Islet precursor cell (in vitro differentiated cells): ENCODE results near the gene IFT88.

Source experiments
- DNase-seq: peaks from one replicate; pipeline ENCODE4 v3.0.0-alpha.2; 2018

IFT88 gene

GRCh38 chr13:20566898-20567874 is at the start of gene IFT88:
Gene IFT88 (plus strand): TSS chr13:20567157. CDS start chr13:20574386, 7,229 bp downstream.
- DNase-seq: peak; percentile 96

- no peak for DNase-seq
These were observed 48.3 kb upstream of the IFT88 start for GRCh38 chr13:20518660-20519100.

- no peak for DNase-seq
These were observed 47.1 kb upstream of the IFT88 start for GRCh38 chr13:20519875-20520274.

- no peak for DNase-seq
These were observed 45.4 kb upstream of the IFT88 start for GRCh38 chr13:20521364-20522115.

- DNase-seq: peak; percentile 58
These were observed 41.8 kb upstream of the IFT88 start for GRCh38 chr13:20525144-20525600.

- peak; percentile 74 for DNase-seq
These were observed 41.1 kb upstream of the IFT88 start, which contains the start of gene CRYL1 for GRCh38 chr13:20525601-20526544. Gene CRYL1 (minus strand): TSS chr13:20525857. CDS start chr13:20525794, 63 bp downstream.

- DNase-seq: no peak
These were observed 40.3 kb upstream of the IFT88 start for GRCh38 chr13:20526664-20527063.

- DNase-seq: no peak
These were observed 38.5 kb upstream of the IFT88 start for GRCh38 chr13:20528452-20528851.

GRCh38 chr13:20534038-20534608 is 32.8 kb upstream of the IFT88 start:
- DNase-seq: no peak

GRCh38 chr13:20536992-20537391 is 30.0 kb upstream of the IFT88 start:
- no peak for DNase-seq

GRCh38 chr13:20544201-20544923 is 22.6 kb upstream of the IFT88 start:
- no peak for DNase-seq

GRCh38 chr13:20546556-20546955 is 20.4 kb upstream of the IFT88 start:
- DNase-seq: no peak

- no peak for DNase-seq
These were observed 19.5 kb upstream of the IFT88 start for GRCh38 chr13:20547479-20547908.

GRCh38 chr13:20550799-20551198 is 16.2 kb upstream of the IFT88 start:
- no peak for DNase-seq

GRCh38 chr13:20553311-20553710 is 13.6 kb upstream of the IFT88 start:
- peak; percentile 76 for DNase-seq

- DNase-seq: no peak
These were observed 8.0 kb upstream of the IFT88 start for GRCh38 chr13:20558982-20559381.

GRCh38 chr13:20559659-20560356 is 7.1 kb upstream of the IFT88 start:
- no peak for DNase-seq

- DNase-seq: no peak
These were observed 5.2 kb upstream of the IFT88 start for GRCh38 chr13:20561741-20562140.

GRCh38 chr13:20565115-20565736 is 1.7 kb upstream of the IFT88 start:
- DNase-seq: peak; percentile 60

- DNase-seq: no peak
These were observed 474 bp upstream of the IFT88 start for GRCh38 chr13:20566468-20566897.
